Astrocyte (in vitro differentiated cells and primary cell): Measurements from ENCODE around the gene C18orf54. TPM values are rescaled to one million over a fixed set of nuclear protein-coding genes. Genes with fewer than 3 reads are reported as not detected.

ENCODE experiments used
- DNase-seq: peaks from one replicate; pipeline ENCODE4 v3.0.0-alpha.2; 2010; ENCODE audit warnings: low read depth
- FAIRE-seq: peaks from 2 replicates; lab custom pipeline; 2011; peaks lifted over from hg19 to GRCh38; lab: Jason Lieb, UNC
- H2AFZ ChIP-seq: 2 replicates; pipeline ENCODE4 v1.6.0; 2012; ENCODE audit warnings: low read depth, low read length, inconsistent platforms
- H3K27ac ChIP-seq: 2 replicates; pipeline ENCODE4 v1.5.1; 2011; ENCODE audit warnings: low read depth, low read length, inconsistent platforms
- H3K27me3 ChIP-seq: 2 replicates; pipeline ENCODE4 v1.6.0; 2011; ENCODE audit warnings: low read length, inconsistent platforms; ENCODE audit not compliant: insufficient read depth
- H3K36me3 ChIP-seq: 2 replicates; pipeline ENCODE4 v1.5.1; 2011; ENCODE audit warnings: low read length, inconsistent platforms; ENCODE audit not compliant: insufficient read depth
- H3K4me1 ChIP-seq: 2 replicates; pipeline ENCODE4 v1.5.1; 2011; ENCODE audit warnings: low read length, inconsistent platforms; ENCODE audit not compliant: insufficient read depth
- H3K4me2 ChIP-seq: 2 replicates; pipeline ENCODE4 v1.6.0; 2012; ENCODE audit warnings: low read length, inconsistent platforms
- H3K4me3 ChIP-seq: 2 replicates; pipeline ENCODE4 v1.5.1; 2011; ENCODE audit warnings: low read depth, mild to moderate bottlenecking, low read length, inconsistent platforms; ENCODE audit not compliant: insufficient read depth
- H3K79me2 ChIP-seq: 2 replicates; pipeline ENCODE4 v1.6.0; 2012; ENCODE audit warnings: mild to moderate bottlenecking, low read length, inconsistent platforms; ENCODE audit not compliant: insufficient read depth
- H3K9ac ChIP-seq: 2 replicates; pipeline ENCODE4 v1.6.0; 2012; ENCODE audit warnings: mild to moderate bottlenecking, low read length, inconsistent platforms
- H3K9me3 ChIP-seq: 2 replicates; pipeline ENCODE4 v1.5.1; 2012; ENCODE audit warnings: low read depth, mild to moderate bottlenecking, low read length, inconsistent platforms; ENCODE audit not compliant: insufficient read depth
- H4K20me1 ChIP-seq: 2 replicates; pipeline ENCODE4 v1.6.0; 2012; ENCODE audit warnings: low read length, inconsistent platforms; ENCODE audit not compliant: insufficient read depth
- H3K27ac Mint-ChIP-seq: one replicate; pipeline ENCODE4 v1.8.0; 2021; ENCODE audit warnings: mild to moderate bottlenecking, mixed read lengths; ENCODE audit not compliant: unreplicated experiment
- H3K27me3 Mint-ChIP-seq: one replicate; pipeline ENCODE4 v1.8.0; 2021; ENCODE audit warnings: low read depth, mixed read lengths; ENCODE audit not compliant: unreplicated experiment
- H3K36me3 Mint-ChIP-seq: one replicate; pipeline ENCODE4 v1.8.0; 2021; ENCODE audit warnings: low read depth, mixed read lengths; ENCODE audit not compliant: unreplicated experiment
- H3K4me1 Mint-ChIP-seq: one replicate; pipeline ENCODE4 v1.8.0; 2021; ENCODE audit warnings: low read depth, mixed read lengths; ENCODE audit not compliant: unreplicated experiment
- H3K4me3 Mint-ChIP-seq: one replicate; pipeline ENCODE4 v1.8.0; 2021; ENCODE audit warnings: mild to moderate bottlenecking, moderate library complexity, mixed read lengths; ENCODE audit not compliant: unreplicated experiment
- H3K9me3 Mint-ChIP-seq: one replicate; pipeline ENCODE4 v1.8.0; 2021; ENCODE audit warnings: mild to moderate bottlenecking, mixed read lengths; ENCODE audit not compliant: unreplicated experiment
- CTCF ChIP-seq: IDR thresholded peaks from 2 replicates; pipeline ENCODE4 v1.5.1; 2011; ENCODE audit warnings: low read depth, mild to moderate bottlenecking, inconsistent platforms, low read length, moderate library complexity; ENCODE audit not compliant: insufficient read depth
- EZH2 ChIP-seq: IDR thresholded peaks from 2 replicates; pipeline ENCODE4 v1.6.1; 2012; ENCODE audit warnings: mild to moderate bottlenecking, low read length, inconsistent platforms; ENCODE audit not compliant: insufficient read depth
- total RNA-seq: library from RNA; stranded (reverse); gene quantifications from 2 replicates; pipeline ENCODE4 v1.2.1, GENCODE V29; 2021

C18orf54 gene
- total RNA-seq, 1 donor from 2014 or later, result 10.2 TPM

GRCh38 chr18:54323561-54323960 is 34.1 kb upstream of the C18orf54 start:
- no peak overlapping the region for H3K4me2 ChIP-seq
- no peak overlapping the region for H3K4me3 Mint-ChIP-seq
- no peak overlapping the region for H3K27ac ChIP-seq
- H4K20me1 ChIP-seq, result no peaks in the 10 kb centered on the region
- no peaks in the 10 kb centered on the region for H3K9me3 ChIP-seq
- H3K36me3 Mint-ChIP-seq, result no peaks in the 10 kb centered on the region
- H3K27me3 ChIP-seq, result no peaks in the 10 kb centered on the region
- TF ChIP-seq CTCF (no peak), EZH2 (no peak)
- no peak overlapping the region for H3K9ac ChIP-seq
- no peak overlapping the region for H3K27ac Mint-ChIP-seq
- no peaks in the 10 kb centered on the region for H3K4me1 ChIP-seq
- no peaks in the 10 kb centered on the region for H3K4me1 Mint-ChIP-seq
- no peaks in the 10 kb centered on the region for H3K9me3 Mint-ChIP-seq
- no peaks in the 10 kb centered on the region for H3K79me2 ChIP-seq
- no peaks in the 10 kb centered on the region for H3K36me3 ChIP-seq
- no peaks in the 10 kb centered on the region for H3K27me3 Mint-ChIP-seq
- no peak for DNase-seq
- H2AFZ ChIP-seq, result no peak overlapping the region
- no peak for FAIRE-seq
- H3K4me3 ChIP-seq, result no peak overlapping the region

GRCh38 chr18:54323970-54324369 is 33.7 kb upstream of the C18orf54 start:
- Histone ChIP-seq H3K27me3 (no peaks in the 10 kb centered on the region), H3K4me2 (no peak overlapping the region), H3K9me3 (no peaks in the 10 kb centered on the region), H3K79me2 (no peaks in the 10 kb centered on the region), H3K4me1 (no peaks in the 10 kb centered on the region), H3K9ac (no peak overlapping the region), H3K27ac (no peak overlapping the region), H4K20me1 (no peaks in the 10 kb centered on the region), H3K36me3 (no peaks in the 10 kb centered on the region), H3K4me3 (no peak overlapping the region), H2AFZ (no peak overlapping the region)
- no peak for DNase-seq
- Mint-ChIP-seq H3K4me1 (no peaks in the 10 kb centered on the region), H3K27me3 (no peaks in the 10 kb centered on the region), H3K4me3 (no peak overlapping the region), H3K27ac (no peak overlapping the region), H3K36me3 (no peaks in the 10 kb centered on the region), H3K9me3 (no peaks in the 10 kb centered on the region)
- FAIRE-seq, result no peak
- no peak for TF ChIP-seq CTCF
- TF ChIP-seq EZH2, result no peak

GRCh38 chr18:54327818-54328217 is 29.9 kb upstream of the C18orf54 start:
- no peak for FAIRE-seq
- no peaks in the 10 kb centered on the region for H3K9me3 Mint-ChIP-seq
- H3K4me3 Mint-ChIP-seq, result no peak overlapping the region
- H3K27me3 ChIP-seq, result no peaks in the 10 kb centered on the region
- H3K4me1 ChIP-seq, result no peaks in the 10 kb centered on the region
- no peak overlapping the region for H3K9ac ChIP-seq
- no peaks in the 10 kb centered on the region for H4K20me1 ChIP-seq
- TF ChIP-seq EZH2, result no peak
- no peak for TF ChIP-seq CTCF
- no peak overlapping the region for H3K27ac ChIP-seq
- no peak overlapping the region for H3K4me3 ChIP-seq
- no peak for DNase-seq
- H3K27ac Mint-ChIP-seq, result no peak overlapping the region
- no peaks in the 10 kb centered on the region for H3K4me1 Mint-ChIP-seq
- H3K27me3 Mint-ChIP-seq, result no peaks in the 10 kb centered on the region
- H3K4me2 ChIP-seq, result no peak overlapping the region
- H3K9me3 ChIP-seq, result no peaks in the 10 kb centered on the region
- H3K79me2 ChIP-seq, result no peaks in the 10 kb centered on the region
- H3K36me3 Mint-ChIP-seq, result no peaks in the 10 kb centered on the region
- no peaks in the 10 kb centered on the region for H3K36me3 ChIP-seq
- no peak overlapping the region for H2AFZ ChIP-seq
